DOHH2 (cell line): ENCODE results near the gene ZC3H4.

Experiments used
- H3F3A ChIP-seq: fragments of 200-600 bp; sonication (generic), shearing (Covaris generic); 2 replicates; pipeline ENCODE4 v1.6.0; 2016; ENCODE audit warnings: antibody characterized with exemption, mild to moderate bottlenecking; ENCODE audit not compliant: control insufficient read depth, insufficient read depth
- H3K27ac ChIP-seq: fragments of 200-600 bp; sonication (generic); 2 replicates; pipeline ENCODE4 v1.5.1; 2014; ENCODE audit warnings: low read depth, mild to moderate bottlenecking, low read length, moderate library complexity
- H3K27me3 ChIP-seq: fragments of 200-600 bp; sonication (generic); 2 replicates; pipeline ENCODE4 v1.6.1; 2014; ENCODE audit warnings: mild to moderate bottlenecking, low read length, mixed read lengths; ENCODE audit not compliant: control insufficient read depth
- H3K36me3 ChIP-seq: fragments of 200-600 bp; sonication (generic); 2 replicates; pipeline ENCODE4 v1.6.1; 2014; ENCODE audit warnings: mild to moderate bottlenecking, low read length, moderate library complexity, mixed read lengths; ENCODE audit not compliant: control insufficient read depth
- H3K4me1 ChIP-seq: fragments of 200-600 bp; sonication (generic); 2 replicates; pipeline ENCODE4 v1.6.1; 2014; ENCODE audit warnings: mild to moderate bottlenecking, low read length, mixed read lengths; ENCODE audit not compliant: control insufficient read depth
- H3K4me2 ChIP-seq: fragments of 200-600 bp; sonication (generic); 2 replicates; pipeline ENCODE4 v1.6.0; 2014; ENCODE audit warnings: mild to moderate bottlenecking, low read length, moderate library complexity
- H3K4me3 ChIP-seq: fragments of 200-600 bp; sonication (generic); 2 replicates; pipeline ENCODE4 v1.5.1; 2014; ENCODE audit warnings: mild to moderate bottlenecking, low read length, mixed read lengths
- H3K79me2 ChIP-seq: fragments of 200-600 bp; sonication (generic); 2 replicates; pipeline ENCODE4 v1.6.1; 2014; ENCODE audit warnings: mild to moderate bottlenecking, low read length, mixed read lengths; ENCODE audit not compliant: control insufficient read depth
- H3K9me2 ChIP-seq: fragments of 200-600 bp; sonication (generic); replicated peaks from 2 replicates; pipeline ENCODE4 v1.6.1; 2014; ENCODE audit warnings: mild to moderate bottlenecking, low read length, mixed read lengths; ENCODE audit not compliant: control insufficient read depth
- H3K9me3 ChIP-seq: fragments of 200-600 bp; sonication (generic); 2 replicates; pipeline ENCODE4 v1.6.1; 2014; ENCODE audit warnings: antibody characterized with exemption, low read length, mixed read lengths; ENCODE audit not compliant: control insufficient read depth, insufficient read depth
- H4K20me1 ChIP-seq: fragments of 200-600 bp; sonication (generic); 2 replicates; pipeline ENCODE4 v1.6.0; 2014; ENCODE audit warnings: low read depth, mild to moderate bottlenecking, antibody characterized with exemption, low read length, moderate library complexity; ENCODE audit not compliant: control insufficient read depth, insufficient read depth
- EZH2phosphoT487 ChIP-seq: fragments of 200-600 bp; sonication (generic); IDR thresholded peaks from 2 replicates; pipeline ENCODE4 v1.6.1; 2017; ENCODE audit warnings: borderline replicate concordance, mild to moderate bottlenecking, antibody characterized with exemption, low read length, moderate library complexity, mixed read lengths
- TF ChIP-seq, protein P1 (sequence below): fragments of 200-600 bp; sonication (generic); IDR thresholded peaks from one replicate; pipeline ENCODE4 v1.5.1; 2014; ENCODE audit warnings: antibody characterized with exemption, mild to moderate bottlenecking, low read depth, low read length; ENCODE audit not compliant: poor library complexity, severe bottlenecking

Gene ZC3H4

DNA sequence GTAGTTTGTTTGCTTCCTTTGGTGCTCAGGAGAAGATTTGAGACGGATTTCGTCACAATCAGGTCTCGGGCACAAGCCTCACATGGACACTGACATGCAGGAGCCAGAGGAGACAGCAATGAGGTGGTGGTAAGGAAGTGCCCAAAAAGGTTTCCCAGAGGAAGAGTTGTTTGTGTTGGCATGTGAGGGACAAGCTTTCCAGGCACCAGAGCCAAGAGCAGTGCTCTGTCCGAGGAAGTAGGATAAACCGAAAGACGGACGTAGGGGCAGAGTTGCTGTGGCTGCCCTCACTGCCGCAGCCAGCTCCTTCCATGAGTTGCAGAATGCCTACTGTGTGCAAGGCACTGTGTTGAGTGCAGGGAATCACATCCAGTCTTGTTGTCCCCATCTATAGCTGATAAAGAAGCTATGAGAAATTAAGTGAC lies 44.8 kb upstream of the ZC3H4 start:
- no peaks in the 10 kb centered on the region for H3K9me2 ChIP-seq
- no peak overlapping the region for H3K4me2 ChIP-seq
- H3K4me3 ChIP-seq: no peak overlapping the region
- no peak overlapping the region for H3K27ac ChIP-seq
- H3K9me3 ChIP-seq: no peaks in the 10 kb centered on the region
- H4K20me1 ChIP-seq: peaks cover 7% of the 10 kb centered on the region
- peaks cover 83% of the 10 kb centered on the region for H3K36me3 ChIP-seq
- H3K27me3 ChIP-seq: no peaks in the 10 kb centered on the region
- TF ChIP-seq EZH2phosphoT487: no peak
- TF ChIP-seq, protein P1, sequence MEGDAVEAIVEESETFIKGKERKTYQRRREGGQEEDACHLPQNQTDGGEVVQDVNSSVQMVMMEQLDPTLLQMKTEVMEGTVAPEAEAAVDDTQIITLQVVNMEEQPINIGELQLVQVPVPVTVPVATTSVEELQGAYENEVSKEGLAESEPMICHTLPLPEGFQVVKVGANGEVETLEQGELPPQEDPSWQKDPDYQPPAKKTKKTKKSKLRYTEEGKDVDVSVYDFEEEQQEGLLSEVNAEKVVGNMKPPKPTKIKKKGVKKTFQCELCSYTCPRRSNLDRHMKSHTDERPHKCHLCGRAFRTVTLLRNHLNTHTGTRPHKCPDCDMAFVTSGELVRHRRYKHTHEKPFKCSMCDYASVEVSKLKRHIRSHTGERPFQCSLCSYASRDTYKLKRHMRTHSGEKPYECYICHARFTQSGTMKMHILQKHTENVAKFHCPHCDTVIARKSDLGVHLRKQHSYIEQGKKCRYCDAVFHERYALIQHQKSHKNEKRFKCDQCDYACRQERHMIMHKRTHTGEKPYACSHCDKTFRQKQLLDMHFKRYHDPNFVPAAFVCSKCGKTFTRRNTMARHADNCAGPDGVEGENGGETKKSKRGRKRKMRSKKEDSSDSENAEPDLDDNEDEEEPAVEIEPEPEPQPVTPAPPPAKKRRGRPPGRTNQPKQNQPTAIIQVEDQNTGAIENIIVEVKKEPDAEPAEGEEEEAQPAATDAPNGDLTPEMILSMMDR: no peak
- H3F3A ChIP-seq: peaks cover 11% of the 10 kb centered on the region
- H3K79me2 ChIP-seq: peaks cover 70% of the 10 kb centered on the region
- peaks cover 36% of the 10 kb centered on the region for H3K4me1 ChIP-seq

DNA sequence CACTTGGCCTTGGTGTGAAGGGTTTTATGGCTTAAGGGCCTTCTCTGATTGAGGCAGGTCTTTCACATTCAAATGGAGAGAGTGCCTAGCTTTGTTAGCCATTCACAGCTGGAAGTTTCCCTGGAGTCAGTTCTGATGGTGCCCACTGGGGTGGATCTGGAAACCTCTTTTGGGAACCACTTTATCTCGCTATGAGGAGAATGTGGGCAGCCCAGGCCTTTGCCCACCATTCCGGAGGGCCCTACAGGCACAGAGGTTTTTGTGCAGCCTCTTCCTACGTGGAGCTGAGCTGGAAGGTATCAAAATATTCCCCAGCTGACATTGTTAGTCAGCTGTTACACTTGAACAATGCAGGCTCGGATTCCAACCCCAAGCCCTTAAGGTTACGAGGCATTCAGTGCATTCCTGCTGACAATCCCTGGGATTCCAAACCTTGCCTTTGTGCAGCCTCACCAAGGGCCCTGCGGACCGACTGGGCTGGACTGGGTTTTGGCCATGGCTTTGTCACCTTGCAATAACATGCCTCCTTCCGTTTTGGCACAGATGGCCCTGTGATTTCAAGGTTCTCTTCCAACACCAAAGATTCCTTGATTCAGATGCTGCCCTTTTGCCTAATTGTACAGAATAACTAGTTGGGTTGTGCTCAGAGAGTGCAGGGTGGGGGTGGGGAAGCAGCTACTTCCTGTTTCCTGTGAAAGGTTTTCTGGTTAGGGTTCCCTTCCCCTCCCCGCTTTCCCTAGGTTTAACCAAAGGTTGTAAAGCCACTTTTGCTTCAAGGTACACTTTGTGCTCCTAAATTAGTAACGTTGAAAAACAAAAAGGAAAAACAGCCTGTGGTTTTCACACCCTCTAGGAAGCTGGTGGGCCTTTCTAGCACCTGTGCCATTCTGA lies 44.1 kb upstream of the ZC3H4 start:
- no peaks in the 10 kb centered on the region for H3K9me2 ChIP-seq
- no peaks in the 10 kb centered on the region for H3K27me3 ChIP-seq
- H4K20me1 ChIP-seq: peaks cover 7% of the 10 kb centered on the region
- no peak for TF ChIP-seq EZH2phosphoT487
- TF ChIP-seq, protein P1: no peak
- peaks cover 36% of the 10 kb centered on the region for H3K4me1 ChIP-seq
- H3K79me2 ChIP-seq: peaks cover 74% of the 10 kb centered on the region
- peaks cover 8% of the 10 kb centered on the region for H3F3A ChIP-seq
- peak overlapping the region; percentile 23; the same call in 1 of the 2 replicates for H3K4me2 ChIP-seq
- peaks cover 88% of the 10 kb centered on the region for H3K36me3 ChIP-seq
- H3K4me3 ChIP-seq: no peak overlapping the region
- no peak overlapping the region for H3K27ac ChIP-seq
- no peaks in the 10 kb centered on the region for H3K9me3 ChIP-seq

DNA sequence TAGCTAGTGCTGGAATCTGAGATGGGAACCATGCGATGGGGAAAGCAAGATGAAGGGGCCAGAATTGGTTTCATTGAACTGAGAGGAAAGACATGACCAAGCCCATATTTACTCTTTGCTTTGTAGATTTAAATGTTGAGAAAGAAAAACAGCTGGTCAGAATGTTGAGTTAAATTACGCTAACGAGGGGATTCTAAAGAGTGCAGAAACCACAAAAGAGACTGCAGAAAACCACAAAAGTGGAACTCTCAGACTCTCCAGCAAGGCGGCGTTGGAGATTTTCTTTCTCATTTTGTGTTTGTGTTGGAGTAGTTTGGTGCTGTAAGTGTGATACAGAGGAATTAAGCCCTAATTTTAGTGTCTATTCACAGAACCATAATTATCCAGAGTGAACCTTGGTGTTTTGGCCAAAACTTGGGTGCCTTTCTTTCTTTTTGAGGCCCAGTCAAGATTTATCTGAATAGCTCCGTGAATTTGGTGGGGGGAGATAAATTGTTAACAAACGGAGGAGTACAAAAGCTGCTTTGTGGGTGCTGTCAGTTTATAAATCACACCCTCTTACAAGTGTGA lies 43.4 kb upstream of the ZC3H4 start:
- peaks cover 89% of the 10 kb centered on the region for H3K36me3 ChIP-seq

More for the DNA sequence above, 43.4 kb upstream of the ZC3H4 start:
- H3K79me2 ChIP-seq: peaks cover 75% of the 10 kb centered on the region
- H4K20me1 ChIP-seq: peaks cover 7% of the 10 kb centered on the region
- H3K4me2 ChIP-seq: peak overlapping the region; percentile 3
- H3K4me1 ChIP-seq: peaks cover 36% of the 10 kb centered on the region
- no peaks in the 10 kb centered on the region for H3K9me3 ChIP-seq
- TF ChIP-seq, protein P1: no peak
- H3K27me3 ChIP-seq: no peaks in the 10 kb centered on the region
- no peak overlapping the region for H3K4me3 ChIP-seq
- no peak overlapping the region for H3K27ac ChIP-seq
- H3K9me2 ChIP-seq: no peaks in the 10 kb centered on the region
- peaks cover 8% of the 10 kb centered on the region for H3F3A ChIP-seq
